Vagina (tissue), 2 donors: ENCODE measurements around the gene EHD2. TPM values are rescaled to one million over a fixed set of nuclear protein-coding genes. Genes with fewer than 3 reads are reported as not detected.

ENCODE experiments used
- DNase-seq, 2 donors: peaks; one replicate each; pipeline ENCODE4 v3.0.0-alpha.2; 2017; ENCODE audit errors: extremely low spot score in 2 of 2
- H3K27ac ChIP-seq: fragments of 200-600 bp; sonication (generic); one replicate; pipeline ENCODE4 v1.5.1; 2019
- H3K27me3 ChIP-seq: fragments of 200-600 bp; sonication (generic); one replicate; pipeline ENCODE4 v1.5.1; 2019
- H3K36me3 ChIP-seq, 2 donors: fragments of 200-600 bp; sonication (generic); one replicate each; pipeline ENCODE4 v1.5.1; 2017 to 2019
- H3K4me1 ChIP-seq: fragments of 200-600 bp; sonication (generic); one replicate; pipeline ENCODE4 v1.5.1; 2019
- H3K4me3 ChIP-seq, 2 donors: fragments of 200-600 bp; sonication (generic); 1 replicate in 1 of 2; 2 replicates in 1 of 2; pipeline ENCODE4 v1.5.1; 2016 to 2019
- H3K9me3 ChIP-seq: fragments of 200-600 bp; sonication (generic); one replicate; pipeline ENCODE4 v1.5.1; 2019
- POLR2A ChIP-seq, 2 donors: fragments of 450-650 bp; IDR thresholded peaks; one replicate each; pipeline ENCODE4 v1.6.1; 2017; ENCODE audit warnings: antibody characterized with exemption in 2 of 2, mild to moderate bottlenecking in 2 of 2, moderate library complexity in 2 of 2
- POLR2AphosphoS5 ChIP-seq, 2 donors: sonication (generic); formaldehyde crosslinking; IDR thresholded peaks; one replicate each; pipeline ENCODE4 v1.9.0; 2017; ENCODE audit warnings: antibody characterized with exemption in 2 of 2, mild to moderate bottlenecking in 2 of 2, low read depth in 1 of 2; ENCODE audit not compliant: insufficient read depth in 1 of 2
- intact Hi-C: fragments of 100-400 bp; cut with DNase I; formaldehyde crosslinking; loops from one replicate; pipeline ENCODE4 v1.15.1; 2023
- total RNA-seq: library from RNA; depleted of rRNA; stranded (reverse); fragments of >200 nt; gene quantifications from one replicate; pipeline ENCODE4 v1.2.3, GENCODE V29; 2016
- TF ChIP-seq, protein P1 (sequence below), 3 experiments: fragments of 450-650 bp in 2 of 3; fragments of 200-600 bp in 1 of 3; sonication (generic) in 1 of 3; IDR thresholded peaks; one replicate each; pipeline ENCODE4 v1.5.1; 2017 to 2019; ENCODE audit warnings: antibody characterized with exemption in 3 of 3, mild to moderate bottlenecking in 2 of 3, moderate library complexity in 2 of 3

The EHD2 gene
- total RNA-seq, 1 donor from 2014 or later: 125 TPM

DNA sequence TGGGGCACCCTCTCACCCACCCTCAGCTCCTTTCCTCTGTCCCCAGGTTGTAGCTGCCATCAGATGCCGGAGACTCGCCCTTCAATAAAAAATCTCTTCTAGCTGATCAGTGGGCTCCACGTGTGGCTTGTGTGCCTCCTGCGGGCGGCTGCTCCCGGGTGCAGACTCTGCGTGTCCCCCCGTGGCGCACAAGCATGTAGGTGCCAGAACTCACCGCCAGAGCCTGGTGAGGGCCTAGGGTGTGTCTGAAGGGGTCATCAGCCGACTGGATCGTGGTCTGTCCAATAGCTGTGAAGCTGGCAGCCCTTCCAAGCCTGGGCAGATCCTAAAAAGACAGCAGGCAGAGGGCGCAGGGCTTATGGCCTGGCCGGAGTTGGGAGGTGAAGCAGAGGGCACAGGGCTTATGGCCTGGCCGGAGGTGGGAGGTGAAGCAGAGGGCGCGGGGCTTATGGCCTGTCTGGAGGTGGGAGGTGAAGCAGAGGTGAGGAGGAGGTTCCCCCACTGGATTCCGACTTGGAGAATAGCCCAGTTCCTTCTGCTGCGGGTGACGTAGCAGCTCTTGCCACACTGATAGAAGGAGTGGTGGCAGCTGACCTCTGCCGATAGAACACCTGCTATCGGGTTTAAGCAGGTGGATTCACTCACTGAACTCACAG is 43.9 kb downstream of the EHD2 start:
- intact Hi-C loops: no loop called here
- no peak for DNase-seq
- Histone ChIP-seq H3K9me3 (no peaks in the 10 kb centered on the region), H3K27me3 (no peaks in the 10 kb centered on the region), H3K36me3 (peaks cover 4 to 63% of the 10 kb centered on the region in 2 donors), H3K27ac (no peak overlapping the region), H3K4me1 (no peaks in the 10 kb centered on the region), H3K4me3 (no peak overlapping the region)
- TF ChIP-seq POLR2A (IDR thresholded peaks at IDR 0.05) (no peak), POLR2AphosphoS5 (IDR thresholded peaks at IDR 0.05; ENCODE audit: insufficient read depth in 1 of 2, low read depth in 1 of 2) (no peak)
- TF ChIP-seq, protein P1, sequence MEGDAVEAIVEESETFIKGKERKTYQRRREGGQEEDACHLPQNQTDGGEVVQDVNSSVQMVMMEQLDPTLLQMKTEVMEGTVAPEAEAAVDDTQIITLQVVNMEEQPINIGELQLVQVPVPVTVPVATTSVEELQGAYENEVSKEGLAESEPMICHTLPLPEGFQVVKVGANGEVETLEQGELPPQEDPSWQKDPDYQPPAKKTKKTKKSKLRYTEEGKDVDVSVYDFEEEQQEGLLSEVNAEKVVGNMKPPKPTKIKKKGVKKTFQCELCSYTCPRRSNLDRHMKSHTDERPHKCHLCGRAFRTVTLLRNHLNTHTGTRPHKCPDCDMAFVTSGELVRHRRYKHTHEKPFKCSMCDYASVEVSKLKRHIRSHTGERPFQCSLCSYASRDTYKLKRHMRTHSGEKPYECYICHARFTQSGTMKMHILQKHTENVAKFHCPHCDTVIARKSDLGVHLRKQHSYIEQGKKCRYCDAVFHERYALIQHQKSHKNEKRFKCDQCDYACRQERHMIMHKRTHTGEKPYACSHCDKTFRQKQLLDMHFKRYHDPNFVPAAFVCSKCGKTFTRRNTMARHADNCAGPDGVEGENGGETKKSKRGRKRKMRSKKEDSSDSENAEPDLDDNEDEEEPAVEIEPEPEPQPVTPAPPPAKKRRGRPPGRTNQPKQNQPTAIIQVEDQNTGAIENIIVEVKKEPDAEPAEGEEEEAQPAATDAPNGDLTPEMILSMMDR (IDR thresholded peaks at IDR 0.05): no peak

DNA sequence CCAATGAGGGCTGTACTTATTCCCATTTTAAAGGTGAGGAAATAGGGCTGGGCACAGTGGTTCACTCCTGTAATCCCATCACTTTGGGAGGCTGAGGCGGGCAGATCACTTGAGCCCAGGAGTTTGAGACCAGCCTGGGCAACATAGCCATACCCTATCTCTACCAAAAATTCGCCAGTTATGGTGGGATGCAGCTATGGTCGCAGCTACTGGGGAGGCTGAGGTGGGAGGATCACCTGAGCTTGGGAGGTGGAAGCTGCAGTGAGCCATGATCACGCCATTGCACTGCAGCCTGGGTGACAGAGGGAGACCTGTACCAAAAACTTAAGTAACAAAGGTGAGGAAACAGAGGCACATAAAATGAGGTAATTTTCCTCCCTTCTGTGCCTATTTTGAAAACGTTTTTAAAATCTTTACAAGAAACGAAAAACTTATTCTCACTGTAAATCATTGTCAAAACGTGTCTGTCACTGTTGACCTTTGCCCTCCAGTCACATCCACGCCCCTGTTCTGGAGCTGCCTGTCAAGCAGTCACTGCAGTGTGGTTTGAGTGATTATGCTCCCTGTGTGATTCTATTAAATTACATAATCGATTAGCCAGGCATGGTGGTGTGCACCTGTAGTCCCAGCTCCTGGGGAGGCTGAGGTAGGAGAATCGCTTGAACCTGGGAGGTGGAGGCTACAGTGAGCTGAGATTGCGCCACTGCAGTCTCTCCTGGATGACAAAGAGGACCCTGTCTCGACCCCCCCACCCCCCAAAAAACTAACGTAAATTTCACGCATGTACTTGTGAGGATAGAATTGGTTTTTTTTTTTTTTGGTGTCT is 44.6 kb downstream of the EHD2 start:
- no peak overlapping the region for H3K4me3 ChIP-seq
- no peak overlapping the region for H3K27ac ChIP-seq
- no peaks in the 10 kb centered on the region for H3K27me3 ChIP-seq
- H3K36me3 ChIP-seq: peaks cover 4 to 56% of the 10 kb centered on the region in 2 donors
- no peak for DNase-seq
- no peaks in the 10 kb centered on the region for H3K4me1 ChIP-seq
- no peak for TF ChIP-seq POLR2A (IDR thresholded peaks at IDR 0.05)
- TF ChIP-seq POLR2AphosphoS5 (IDR thresholded peaks at IDR 0.05; ENCODE audit: insufficient read depth in 1 of 2, low read depth in 1 of 2): no peak
- TF ChIP-seq, protein P1 (IDR thresholded peaks at IDR 0.05): no peak
- intact Hi-C loops: no loop called here
- no peaks in the 10 kb centered on the region for H3K9me3 ChIP-seq

DNA sequence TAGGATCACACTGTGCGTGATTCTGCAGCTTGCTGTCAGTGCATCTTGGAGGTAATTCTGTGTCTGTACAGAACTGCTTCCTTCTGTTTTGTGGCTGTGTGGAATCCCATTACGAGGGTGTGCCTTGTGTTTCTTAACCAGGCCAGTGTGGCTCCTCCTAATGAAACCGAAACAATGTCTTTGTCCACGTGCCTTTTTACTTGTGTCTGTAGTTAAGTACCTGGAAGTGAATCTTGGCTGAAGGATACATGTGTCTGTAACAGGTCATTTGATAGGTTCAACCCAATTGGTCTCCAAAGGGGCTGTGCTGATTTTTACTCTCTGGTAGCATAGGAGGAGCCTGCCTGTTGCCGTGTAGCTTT is 45.2 kb downstream of the EHD2 start:
- H3K4me1 ChIP-seq: no peaks in the 10 kb centered on the region
- DNase-seq: no peak
- H3K36me3 ChIP-seq: peaks cover 4 to 50% of the 10 kb centered on the region in 2 donors
- intact Hi-C loops: no loop called here
- H3K4me3 ChIP-seq: no peak overlapping the region
- H3K27ac ChIP-seq: no peak overlapping the region
- TF ChIP-seq POLR2AphosphoS5 (IDR thresholded peaks at IDR 0.05; ENCODE audit: insufficient read depth in 1 of 2, low read depth in 1 of 2) (no peak), POLR2A (IDR thresholded peaks at IDR 0.05) (no peak)
- TF ChIP-seq, protein P1 (IDR thresholded peaks at IDR 0.05): no peak
- no peaks in the 10 kb centered on the region for H3K9me3 ChIP-seq
- no peaks in the 10 kb centered on the region for H3K27me3 ChIP-seq

DNA sequence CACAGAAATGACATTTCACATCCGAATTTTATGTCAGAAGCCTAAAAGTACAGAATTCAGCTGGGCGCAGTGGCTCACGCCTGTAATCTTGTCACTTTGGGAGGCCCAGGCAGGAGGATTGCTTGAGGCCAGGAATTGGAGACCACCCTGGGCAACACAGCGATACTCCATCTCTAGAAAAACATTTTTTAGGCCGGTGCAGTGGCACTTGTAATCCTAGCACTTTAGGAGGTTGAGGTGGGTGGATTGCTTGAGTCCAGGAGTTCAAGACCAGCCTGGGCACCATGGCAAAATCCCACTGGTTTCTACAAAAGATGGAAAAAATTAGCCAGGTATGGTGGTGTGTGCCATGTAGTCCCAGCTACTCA is 47.4 kb downstream of the EHD2 start:
- no peak overlapping the region for H3K27ac ChIP-seq
- no peaks in the 10 kb centered on the region for H3K27me3 ChIP-seq
- H3K4me3 ChIP-seq: no peak overlapping the region
- DNase-seq: no peak
- TF ChIP-seq, protein P1 (IDR thresholded peaks at IDR 0.05): no peak
- no peak for TF ChIP-seq POLR2A (IDR thresholded peaks at IDR 0.05)
- intact Hi-C loops: no loop called here
- no peaks in the 10 kb centered on the region for H3K9me3 ChIP-seq
- H3K36me3 ChIP-seq: peaks cover 4 to 28% of the 10 kb centered on the region in 2 donors
- H3K4me1 ChIP-seq: no peaks in the 10 kb centered on the region

DNA sequence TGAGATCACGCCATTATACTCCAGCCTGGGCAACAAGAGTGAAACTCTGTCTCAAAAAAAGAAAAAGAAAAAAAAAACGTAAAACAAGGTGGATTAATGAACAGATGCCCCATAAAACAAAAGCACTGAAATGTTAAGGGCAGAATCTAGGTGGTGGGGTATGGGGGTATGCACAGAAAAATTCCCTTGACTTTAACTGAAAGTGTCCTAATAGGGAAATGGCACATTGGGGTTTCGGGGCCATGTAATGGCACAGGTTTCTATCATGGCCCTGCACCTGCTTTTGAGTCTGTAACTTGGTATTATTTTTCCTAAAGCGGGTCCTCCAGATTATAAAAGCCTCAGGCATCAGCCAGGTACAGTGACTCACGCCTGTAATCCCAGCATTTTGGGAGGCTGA is 48.3 kb downstream of the EHD2 start:
- DNase-seq: no peak

More for the DNA sequence above, 48.3 kb downstream of the EHD2 start:
- no peaks in the 10 kb centered on the region for H3K9me3 ChIP-seq
- H3K27me3 ChIP-seq: no peaks in the 10 kb centered on the region
- TF ChIP-seq, protein P1 (IDR thresholded peaks at IDR 0.05): no peak
- no peak for TF ChIP-seq POLR2AphosphoS5 (IDR thresholded peaks at IDR 0.05; ENCODE audit: insufficient read depth in 1 of 2, low read depth in 1 of 2)
- no peak for TF ChIP-seq POLR2A (IDR thresholded peaks at IDR 0.05)
- no peak overlapping the region for H3K27ac ChIP-seq
- H3K4me1 ChIP-seq: no peaks in the 10 kb centered on the region
- no peak overlapping the region for H3K4me3 ChIP-seq
- intact Hi-C loops: no loop called here
- peaks cover 0 to 18% of the 10 kb centered on the region in 2 donors for H3K36me3 ChIP-seq
